GM23248 (cell line): ENCODE results near the gene JRKL.

Experiments
- EZH2 ChIP-seq: fragments of 200-600 bp; sonication (generic); IDR thresholded peaks from 2 replicates; pipeline ENCODE4 v1.6.1; 2018; ENCODE audit warnings: antibody characterized with exemption, mild to moderate bottlenecking; ENCODE audit not compliant: insufficient read depth, poor library complexity, severe bottlenecking
- EZH2phosphoT487 ChIP-seq: fragments of 200-600 bp; sonication (generic); IDR thresholded peaks from 2 replicates; pipeline ENCODE4 v1.6.1; 2018; ENCODE audit warnings: antibody characterized with exemption, moderate library complexity, mild to moderate bottlenecking, low read depth; ENCODE audit not compliant: insufficient read depth

GRCh38 chr11:96358321-96358720 is 31.5 kb upstream of the JRKL start:
- TF ChIP-seq EZH2phosphoT487, result no peak
- no peak for TF ChIP-seq EZH2
